ENCODE data around the gene DAB1. TPM values are rescaled to one million over a fixed set of nuclear protein-coding genes. Genes with fewer than 3 reads are reported as not detected.

Gene DAB1
- total and polyA plus RNA-seq, 2 of the 8 experiments (the other 6 are each of a cell fraction or from before 2014, with no cell fraction given) = 4.4 to 11.8 TPM

DNA sequence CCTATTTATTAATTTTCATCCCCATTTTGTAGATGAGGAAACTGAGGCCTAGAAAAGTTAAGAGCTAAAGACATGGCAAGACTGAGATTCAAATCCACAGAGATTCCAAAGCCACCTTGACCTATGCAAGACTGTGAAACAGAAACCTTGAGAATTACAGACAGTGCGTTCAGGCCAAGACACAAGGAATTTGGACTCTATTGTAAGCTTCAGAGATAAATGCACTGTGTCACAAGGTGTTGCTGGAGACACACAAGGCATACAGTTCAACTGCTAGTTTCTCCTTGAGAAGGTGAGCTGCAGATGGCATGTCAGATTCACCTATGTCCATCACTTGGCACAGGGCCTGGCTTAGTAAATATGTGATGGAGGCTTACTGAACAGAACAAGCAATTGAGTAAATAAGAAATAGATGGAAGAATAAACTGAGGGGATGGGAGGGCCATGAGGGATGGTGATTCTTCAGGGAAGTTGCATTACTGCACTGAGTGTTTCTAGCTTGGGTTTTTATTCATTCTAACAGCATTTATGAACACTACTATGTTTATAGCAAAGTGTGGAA is 215.0 kb downstream of the DAB1 start (continued):
- TF ChIP-seq, protein P1, sequence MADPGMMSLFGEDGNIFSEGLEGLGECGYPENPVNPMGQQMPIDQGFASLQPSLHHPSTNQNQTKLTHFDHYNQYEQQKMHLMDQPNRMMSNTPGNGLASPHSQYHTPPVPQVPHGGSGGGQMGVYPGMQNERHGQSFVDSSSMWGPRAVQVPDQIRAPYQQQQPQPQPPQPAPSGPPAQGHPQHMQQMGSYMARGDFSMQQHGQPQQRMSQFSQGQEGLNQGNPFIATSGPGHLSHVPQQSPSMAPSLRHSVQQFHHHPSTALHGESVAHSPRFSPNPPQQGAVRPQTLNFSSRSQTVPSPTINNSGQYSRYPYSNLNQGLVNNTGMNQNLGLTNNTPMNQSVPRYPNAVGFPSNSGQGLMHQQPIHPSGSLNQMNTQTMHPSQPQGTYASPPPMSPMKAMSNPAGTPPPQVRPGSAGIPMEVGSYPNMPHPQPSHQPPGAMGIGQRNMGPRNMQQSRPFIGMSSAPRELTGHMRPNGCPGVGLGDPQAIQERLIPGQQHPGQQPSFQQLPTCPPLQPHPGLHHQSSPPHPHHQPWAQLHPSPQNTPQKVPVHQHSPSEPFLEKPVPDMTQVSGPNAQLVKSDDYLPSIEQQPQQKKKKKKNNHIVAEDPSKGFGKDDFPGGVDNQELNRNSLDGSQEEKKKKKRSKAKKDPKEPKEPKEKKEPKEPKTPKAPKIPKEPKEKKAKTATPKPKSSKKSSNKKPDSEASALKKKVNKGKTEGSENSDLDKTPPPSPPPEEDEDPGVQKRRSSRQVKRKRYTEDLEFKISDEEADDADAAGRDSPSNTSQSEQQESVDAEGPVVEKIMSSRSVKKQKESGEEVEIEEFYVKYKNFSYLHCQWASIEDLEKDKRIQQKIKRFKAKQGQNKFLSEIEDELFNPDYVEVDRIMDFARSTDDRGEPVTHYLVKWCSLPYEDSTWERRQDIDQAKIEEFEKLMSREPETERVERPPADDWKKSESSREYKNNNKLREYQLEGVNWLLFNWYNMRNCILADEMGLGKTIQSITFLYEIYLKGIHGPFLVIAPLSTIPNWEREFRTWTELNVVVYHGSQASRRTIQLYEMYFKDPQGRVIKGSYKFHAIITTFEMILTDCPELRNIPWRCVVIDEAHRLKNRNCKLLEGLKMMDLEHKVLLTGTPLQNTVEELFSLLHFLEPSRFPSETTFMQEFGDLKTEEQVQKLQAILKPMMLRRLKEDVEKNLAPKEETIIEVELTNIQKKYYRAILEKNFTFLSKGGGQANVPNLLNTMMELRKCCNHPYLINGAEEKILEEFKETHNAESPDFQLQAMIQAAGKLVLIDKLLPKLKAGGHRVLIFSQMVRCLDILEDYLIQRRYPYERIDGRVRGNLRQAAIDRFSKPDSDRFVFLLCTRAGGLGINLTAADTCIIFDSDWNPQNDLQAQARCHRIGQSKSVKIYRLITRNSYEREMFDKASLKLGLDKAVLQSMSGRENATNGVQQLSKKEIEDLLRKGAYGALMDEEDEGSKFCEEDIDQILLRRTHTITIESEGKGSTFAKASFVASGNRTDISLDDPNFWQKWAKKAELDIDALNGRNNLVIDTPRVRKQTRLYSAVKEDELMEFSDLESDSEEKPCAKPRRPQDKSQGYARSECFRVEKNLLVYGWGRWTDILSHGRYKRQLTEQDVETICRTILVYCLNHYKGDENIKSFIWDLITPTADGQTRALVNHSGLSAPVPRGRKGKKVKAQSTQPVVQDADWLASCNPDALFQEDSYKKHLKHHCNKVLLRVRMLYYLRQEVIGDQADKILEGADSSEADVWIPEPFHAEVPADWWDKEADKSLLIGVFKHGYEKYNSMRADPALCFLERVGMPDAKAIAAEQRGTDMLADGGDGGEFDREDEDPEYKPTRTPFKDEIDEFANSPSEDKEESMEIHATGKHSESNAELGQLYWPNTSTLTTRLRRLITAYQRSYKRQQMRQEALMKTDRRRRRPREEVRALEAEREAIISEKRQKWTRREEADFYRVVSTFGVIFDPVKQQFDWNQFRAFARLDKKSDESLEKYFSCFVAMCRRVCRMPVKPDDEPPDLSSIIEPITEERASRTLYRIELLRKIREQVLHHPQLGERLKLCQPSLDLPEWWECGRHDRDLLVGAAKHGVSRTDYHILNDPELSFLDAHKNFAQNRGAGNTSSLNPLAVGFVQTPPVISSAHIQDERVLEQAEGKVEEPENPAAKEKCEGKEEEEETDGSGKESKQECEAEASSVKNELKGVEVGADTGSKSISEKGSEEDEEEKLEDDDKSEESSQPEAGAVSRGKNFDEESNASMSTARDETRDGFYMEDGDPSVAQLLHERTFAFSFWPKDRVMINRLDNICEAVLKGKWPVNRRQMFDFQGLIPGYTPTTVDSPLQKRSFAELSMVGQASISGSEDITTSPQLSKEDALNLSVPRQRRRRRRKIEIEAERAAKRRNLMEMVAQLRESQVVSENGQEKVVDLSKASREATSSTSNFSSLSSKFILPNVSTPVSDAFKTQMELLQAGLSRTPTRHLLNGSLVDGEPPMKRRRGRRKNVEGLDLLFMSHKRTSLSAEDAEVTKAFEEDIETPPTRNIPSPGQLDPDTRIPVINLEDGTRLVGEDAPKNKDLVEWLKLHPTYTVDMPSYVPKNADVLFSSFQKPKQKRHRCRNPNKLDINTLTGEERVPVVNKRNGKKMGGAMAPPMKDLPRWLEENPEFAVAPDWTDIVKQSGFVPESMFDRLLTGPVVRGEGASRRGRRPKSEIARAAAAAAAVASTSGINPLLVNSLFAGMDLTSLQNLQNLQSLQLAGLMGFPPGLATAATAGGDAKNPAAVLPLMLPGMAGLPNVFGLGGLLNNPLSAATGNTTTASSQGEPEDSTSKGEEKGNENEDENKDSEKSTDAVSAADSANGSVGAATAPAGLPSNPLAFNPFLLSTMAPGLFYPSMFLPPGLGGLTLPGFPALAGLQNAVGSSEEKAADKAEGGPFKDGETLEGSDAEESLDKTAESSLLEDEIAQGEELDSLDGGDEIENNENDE (IDR thresholded peaks at IDR 0.05; ENCODE audit: insufficient replicate concordance, low read length) = no peak
- no peak for TF ChIP-seq BCL11A (IDR thresholded peaks at IDR 0.05; ENCODE audit: low read depth in 2 of 2, low read length in 2 of 2)
- no peak for TF ChIP-seq ASH2L (IDR thresholded peaks at IDR 0.05; ENCODE audit: low read length)
- TF ChIP-seq ZNF274 (IDR thresholded peaks at IDR 0.05; ENCODE audit: borderline replicate concordance, extremely low read depth, low read length) = no peak
- no peak for TF ChIP-seq NANOG (IDR thresholded peaks at IDR 0.05; ENCODE audit: insufficient read depth, low read depth, low read length, poor library complexity, severe bottlenecking)
- TF ChIP-seq TEAD4 (IDR thresholded peaks at IDR 0.05; ENCODE audit: low read depth, low read length) = no peak
- TF ChIP-seq PHF8 (conservative IDR thresholded peaks at IDR 0.05; ENCODE audit: low read depth, low read length) = no peak
- no peak for TF ChIP-seq SP4 (IDR thresholded peaks at IDR 0.05; ENCODE audit: low read length)

Data from H1 (cell line).